Activated naive CD4-positive, alpha-beta T cell treated with anti-CD3 and anti-CD28 coated beads, Interleukin-2, amount 50 U/mL, for 16 hours (primary cell): Measurements from ENCODE around the gene WASHC1.
"Not testable (repeated sequence)": the region's sequence is repeated elsewhere in the genome, so short reads cannot be mapped to it uniquely, and the experiment has no call there.

ENCODE experiments used
- DNase-seq: peaks from one replicate; pipeline ENCODE4 v3.0.0-alpha.2; 2020

The WASHC1 gene

GRCh38 chr9:29356-29755 is at the start of gene WASHC1:
Gene WASHC1, minus strand, starts transcription at chr9:29456. Its CDS starts 4,457 bp downstream, at chr9:24999.
- DNase-seq: not testable (repeated sequence)

GRCh38 chr9:78333-78732 is 49.1 kb upstream of the WASHC1 start:
- not testable (repeated sequence) for DNase-seq

- not testable (repeated sequence) for DNase-seq
Observed at GRCh38 chr9:76389-76788, 47.1 kb upstream of the WASHC1 start.

- not testable (repeated sequence) for DNase-seq
Observed at GRCh38 chr9:73900-74525, 44.8 kb upstream of the WASHC1 start.

- peak; percentile 23 for DNase-seq
Observed at GRCh38 chr9:73076-73899, 44.0 kb upstream of the WASHC1 start.

GRCh38 chr9:63031-63629 is 33.9 kb upstream of the WASHC1 start:
- DNase-seq: peak; percentile 22

- not testable (repeated sequence) for DNase-seq
Observed at GRCh38 chr9:52678-53077, 23.4 kb upstream of the WASHC1 start.

GRCh38 chr9:48190-48842 is 19.1 kb upstream of the WASHC1 start:
- not testable (repeated sequence) for DNase-seq

- not testable (repeated sequence) for DNase-seq
Observed at GRCh38 chr9:46639-47271, 17.5 kb upstream of the WASHC1 start.

GRCh38 chr9:46164-46563 is 16.9 kb upstream of the WASHC1 start:
- not testable (repeated sequence) for DNase-seq

- DNase-seq: not testable (repeated sequence)
Observed at GRCh38 chr9:45180-45878, 16.1 kb upstream of the WASHC1 start.

GRCh38 chr9:44416-44815 is 15.2 kb upstream of the WASHC1 start:
- not testable (repeated sequence) for DNase-seq

GRCh38 chr9:43636-44035 is 14.4 kb upstream of the WASHC1 start:
- not testable (repeated sequence) for DNase-seq

- not testable (repeated sequence) for DNase-seq
Observed at GRCh38 chr9:43116-43515, 13.9 kb upstream of the WASHC1 start.

- not testable (repeated sequence) for DNase-seq
Observed at GRCh38 chr9:41819-42218, 12.6 kb upstream of the WASHC1 start.

- DNase-seq: not testable (repeated sequence)
Observed at GRCh38 chr9:41261-41676, 12.0 kb upstream of the WASHC1 start.

GRCh38 chr9:32308-32707 is 3.1 kb upstream of the WASHC1 start:
- DNase-seq: not testable (repeated sequence)

- DNase-seq: not testable (repeated sequence)
Observed at GRCh38 chr9:28775-29174, 481 bp downstream of the WASHC1 start.

GRCh38 chr9:21621-22020 is 7.6 kb downstream of the WASHC1 start:
- DNase-seq: not testable (repeated sequence)

- not testable (repeated sequence) for DNase-seq
Observed at GRCh38 chr9:16875-17274, 12.4 kb downstream of the WASHC1 start.

- DNase-seq: not testable (repeated sequence)
Observed at GRCh38 chr9:14129-14809, 15.0 kb downstream of the WASHC1 start.
